NCI-H2081 (cell line): ENCODE data around the gene SCAI.

Source experiments
- DNase-seq, 2 experiments: peaks; one replicate each; lab custom pipeline; 2025; lab: John Stamatoyannopoulos, UW

SCAI gene

GRCh38 chr9:124947727-124948391, 195.5 kb downstream of the SCAI start:
- no peak for DNase-seq

DNA sequence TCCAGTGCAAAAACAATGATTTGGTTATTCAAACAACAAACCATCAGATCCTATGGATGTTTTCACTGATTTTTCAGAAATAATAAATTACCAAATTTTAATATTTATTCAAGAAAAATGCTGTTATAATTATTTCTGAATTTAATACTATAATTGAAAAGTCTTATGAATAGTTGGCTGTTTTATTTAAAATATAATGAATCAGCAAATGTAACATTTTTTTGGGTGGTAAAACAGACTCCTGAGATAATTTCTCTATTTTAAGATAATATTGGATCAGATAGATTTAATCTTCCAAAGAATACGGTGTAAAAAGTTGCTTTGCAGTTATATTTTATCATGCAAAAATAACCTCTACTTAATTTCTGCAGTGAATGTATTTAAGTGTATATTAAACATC, 197.2 kb downstream of the SCAI start:
- DNase-seq, result no peak

DNA sequence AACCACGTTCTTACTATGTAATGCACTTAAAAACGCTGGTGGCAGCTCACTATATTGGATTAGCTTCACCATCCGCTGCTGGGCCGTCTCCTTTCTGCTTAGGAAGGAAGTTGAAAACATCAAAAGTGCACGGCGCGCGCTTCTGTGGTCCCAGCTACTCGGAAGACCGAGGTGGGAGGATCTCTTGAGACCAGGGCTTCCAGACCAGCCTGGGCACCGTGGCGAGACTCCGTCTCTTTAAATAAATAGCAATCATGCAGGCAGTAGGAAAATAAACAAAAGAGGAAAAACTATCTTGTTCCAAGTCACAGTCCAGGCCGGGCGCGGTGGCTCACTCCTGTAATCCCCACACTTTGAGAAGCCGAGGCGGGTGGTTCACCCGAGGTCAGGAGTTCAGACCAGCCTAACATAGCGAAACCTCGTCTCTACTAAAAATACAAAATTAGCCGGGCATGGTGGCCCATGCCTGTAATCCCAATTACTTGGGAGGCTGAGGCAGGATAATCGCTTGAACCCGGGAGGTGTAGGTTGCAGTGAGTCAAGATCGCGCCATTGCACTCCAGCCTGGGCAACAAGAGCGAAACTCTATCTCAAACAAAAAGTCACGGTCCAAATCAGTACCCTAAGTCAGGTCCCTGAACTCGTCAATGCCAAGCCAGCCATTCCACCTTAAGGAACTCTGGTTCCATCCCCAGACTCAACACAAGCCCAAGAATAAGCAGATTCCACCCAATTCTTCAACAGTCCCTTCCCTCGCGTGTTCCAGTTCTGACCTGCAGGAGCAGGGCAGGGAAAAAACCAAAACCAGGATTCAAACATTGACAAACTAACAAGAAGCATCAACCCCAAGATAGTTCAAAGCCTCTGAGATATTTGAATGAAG, 201.4 kb downstream of the SCAI start:
- DNase-seq, result peak; percentile 7 to 47

- peak; percentile 95 to 96 for DNase-seq
These were observed 202.2 kb downstream of the SCAI start, which contains the start of gene GOLGA1 for GRCh38 chr9:124940894-124941678. Gene GOLGA1, minus strand, starts transcription at chr9:124941083. Its CDS starts 2,372 bp downstream, at chr9:124938711.

GRCh38 chr9:124940521-124940893, 202.8 kb downstream of the SCAI start:
- DNase-seq, result peak; percentile 87 to 96

DNA sequence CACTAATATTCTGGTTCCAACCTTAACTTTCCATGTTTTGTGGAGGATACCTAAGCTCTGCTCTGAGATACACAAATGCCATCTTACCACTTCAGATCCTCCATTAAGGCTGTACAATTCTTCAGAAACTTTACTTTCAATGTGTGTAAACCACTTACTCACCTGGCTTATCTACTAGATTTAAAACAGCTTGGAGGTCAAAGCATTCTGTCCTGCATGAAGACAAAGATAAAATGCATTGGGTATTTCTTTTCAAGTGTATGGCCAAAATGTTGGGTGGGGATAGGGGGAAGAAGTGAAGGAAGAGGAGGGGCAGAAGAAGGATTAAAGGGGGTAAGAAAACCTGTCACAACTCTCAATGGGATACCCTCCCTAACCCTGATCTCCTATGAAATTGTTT, 203.4 kb downstream of the SCAI start:
- DNase-seq, result no peak

- DNase-seq, result no peak
These were observed 209.0 kb downstream of the SCAI start for GRCh38 chr9:124934290-124934689.

DNA sequence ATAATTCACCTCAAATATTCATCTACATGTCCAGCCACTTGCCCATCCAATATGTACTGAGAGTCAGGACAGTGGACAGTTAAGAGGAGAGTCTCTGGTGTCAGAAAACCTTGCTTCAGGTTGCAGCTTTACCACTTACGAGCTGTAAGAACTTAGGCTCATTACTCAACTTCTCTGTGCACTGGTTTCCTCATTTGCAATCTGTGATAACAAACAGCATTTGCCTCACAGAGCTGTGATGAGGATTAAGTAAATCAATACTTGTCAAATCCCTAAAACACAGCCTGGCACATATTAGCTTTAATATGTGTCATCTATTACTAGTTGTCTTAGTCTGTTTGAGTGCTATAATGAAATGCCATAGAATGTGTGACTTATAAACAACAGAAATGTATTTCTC, 211.0 kb downstream of the SCAI start:
- no peak for DNase-seq

DNA sequence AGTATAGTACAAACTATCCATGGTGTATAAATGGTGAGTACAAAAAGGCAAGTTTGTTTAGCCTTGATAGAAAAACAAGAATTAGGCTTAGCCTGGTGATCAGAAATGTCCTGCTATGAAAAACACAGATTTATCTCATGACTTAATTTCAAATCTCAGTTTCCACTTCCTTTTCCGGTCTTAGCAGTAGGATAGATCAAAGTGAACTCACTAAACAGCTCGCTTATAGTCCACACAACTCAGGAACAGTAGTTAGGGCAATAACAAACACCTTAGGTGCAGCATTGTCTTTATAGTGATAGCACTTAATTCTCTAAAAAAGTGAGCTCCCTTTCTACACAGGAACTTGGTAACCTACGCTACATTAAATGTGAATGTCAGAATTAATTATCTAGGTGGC, 213.9 kb downstream of the SCAI start:
- no peak for DNase-seq

DNA sequence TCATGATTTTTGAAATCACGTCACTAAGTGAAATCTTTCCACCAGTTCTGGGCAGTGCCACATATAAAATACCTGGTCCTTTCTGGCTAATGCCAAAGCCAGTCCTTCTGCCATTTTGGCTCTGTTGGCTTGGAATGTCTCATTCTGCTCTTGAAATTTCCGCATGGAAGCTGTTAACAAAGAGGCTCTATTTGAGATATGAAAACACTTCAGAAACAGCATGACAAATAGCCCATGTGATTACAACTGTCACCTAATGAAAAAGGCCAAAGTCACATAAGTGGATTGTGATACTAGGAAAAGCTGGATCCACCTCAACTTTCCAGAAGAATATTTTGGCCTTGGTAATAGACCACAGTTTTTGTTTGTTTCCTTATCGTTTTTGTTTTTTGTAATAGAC, 215.2 kb downstream of the SCAI start:
- no peak for DNase-seq

DNA sequence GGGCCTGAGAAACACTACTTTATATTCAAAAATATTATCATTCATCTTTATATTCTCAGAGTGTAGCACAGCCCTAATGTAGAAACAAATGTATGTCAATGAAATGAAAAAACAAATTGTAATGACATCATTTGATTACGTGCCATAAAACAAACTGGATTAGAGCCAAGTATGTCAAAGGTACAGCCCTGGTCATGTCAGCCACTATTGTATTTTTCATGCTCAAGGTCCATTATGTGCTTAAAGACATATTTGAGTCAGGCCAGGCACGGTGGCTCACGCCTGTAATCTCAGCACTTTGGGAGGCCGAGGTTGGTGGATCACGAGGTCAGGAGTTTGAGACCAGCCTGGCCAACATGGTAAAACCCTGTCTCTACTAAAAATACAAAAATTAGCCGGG, 222.9 kb downstream of the SCAI start:
- DNase-seq, result peak in 1 of 2 experiments; percentile 12

DNA sequence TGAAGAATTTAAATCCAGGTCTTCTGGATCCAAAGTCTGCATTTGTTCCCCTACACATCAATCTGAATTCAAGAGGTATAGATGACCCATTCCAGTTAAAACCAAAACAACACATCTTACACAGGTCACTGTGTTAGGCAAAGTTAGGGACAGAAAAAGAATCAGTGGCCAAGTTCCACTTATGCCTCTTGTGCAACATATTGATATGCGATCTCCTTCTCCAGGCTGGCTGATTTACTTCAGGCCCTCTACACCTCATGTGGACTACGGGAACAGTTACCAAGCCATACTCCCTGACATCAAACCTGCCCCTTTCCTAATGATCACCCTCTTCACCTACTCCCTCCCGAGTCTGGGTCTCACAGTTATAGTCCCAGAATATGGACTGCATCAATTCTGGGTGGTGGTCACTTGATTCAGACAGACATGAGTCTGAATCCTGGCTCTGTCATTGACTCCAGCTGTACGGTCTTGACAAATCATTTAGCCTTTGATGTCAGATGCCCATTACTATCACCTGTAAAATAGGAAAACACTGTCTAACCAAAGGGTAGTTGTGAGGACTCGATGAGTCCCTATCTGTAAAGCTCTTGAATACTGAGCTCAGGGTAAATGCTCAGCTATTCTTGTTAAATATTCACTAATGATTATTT, 228.4 kb downstream of the SCAI start:
- DNase-seq, result no peak

GRCh38 chr9:124913378-124913777, 229.9 kb downstream of the SCAI start:
- DNase-seq, result no peak

- DNase-seq, result no peak
These were observed 231.6 kb downstream of the SCAI start for GRCh38 chr9:124911766-124912165.

DNA sequence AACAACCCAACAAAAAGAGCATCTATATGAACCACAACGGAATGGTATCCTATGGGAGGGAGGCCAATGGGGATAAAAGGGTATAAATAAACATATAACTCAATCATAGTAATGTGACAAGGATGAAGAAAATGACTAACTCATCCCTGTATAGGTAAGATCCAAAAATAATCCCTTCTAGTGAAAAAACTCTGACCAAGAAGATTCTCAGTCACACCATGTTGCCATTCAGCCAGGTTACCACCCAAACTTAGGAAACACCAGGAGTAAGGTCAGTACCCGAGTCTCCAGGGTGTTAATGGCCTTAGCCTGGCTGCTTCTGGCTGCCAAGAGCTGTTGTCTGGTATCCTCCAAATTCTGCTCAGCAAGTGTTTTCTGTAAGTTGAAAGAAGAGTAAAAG, 235.2 kb downstream of the SCAI start:
- no peak for DNase-seq

DNA sequence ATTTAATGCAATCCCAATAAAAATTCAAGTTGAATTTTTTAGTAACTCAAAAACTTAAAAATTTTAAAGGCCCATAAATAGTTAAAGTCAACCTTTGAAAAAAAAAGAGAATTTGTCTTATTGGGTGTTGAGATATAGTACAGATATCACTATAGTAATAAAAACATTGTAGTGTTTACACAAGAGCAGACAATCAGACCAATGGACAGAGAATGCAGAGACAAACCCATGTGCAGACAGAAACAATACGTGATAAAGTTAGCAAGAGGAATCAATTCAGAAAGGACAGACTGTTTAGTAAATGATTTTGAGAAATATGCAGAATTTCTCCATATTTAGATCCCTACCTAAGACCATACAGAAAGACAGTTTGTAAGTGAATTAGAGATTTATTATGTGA, 236.4 kb downstream of the SCAI start:
- no peak for DNase-seq

DNA sequence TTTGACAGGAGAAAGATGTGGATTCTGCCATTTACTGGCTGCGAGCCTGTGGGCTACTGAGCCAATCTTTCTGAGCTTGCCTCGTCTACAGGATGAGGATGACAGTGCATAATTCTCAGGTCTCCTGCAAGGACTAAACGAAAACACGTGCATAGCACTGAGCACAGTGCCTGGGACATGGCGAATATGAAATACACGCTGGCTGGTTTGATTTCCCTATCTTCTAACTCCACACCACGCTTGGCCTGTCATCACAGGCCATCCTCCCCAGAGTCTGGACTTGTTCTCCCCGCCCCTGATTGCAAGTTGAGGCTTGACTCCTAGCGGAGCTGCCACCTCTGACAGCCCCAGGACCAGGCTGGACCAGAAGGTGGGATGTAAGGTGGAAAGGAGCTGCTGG, 243.5 kb downstream of the SCAI start:
- no peak for DNase-seq

DNA sequence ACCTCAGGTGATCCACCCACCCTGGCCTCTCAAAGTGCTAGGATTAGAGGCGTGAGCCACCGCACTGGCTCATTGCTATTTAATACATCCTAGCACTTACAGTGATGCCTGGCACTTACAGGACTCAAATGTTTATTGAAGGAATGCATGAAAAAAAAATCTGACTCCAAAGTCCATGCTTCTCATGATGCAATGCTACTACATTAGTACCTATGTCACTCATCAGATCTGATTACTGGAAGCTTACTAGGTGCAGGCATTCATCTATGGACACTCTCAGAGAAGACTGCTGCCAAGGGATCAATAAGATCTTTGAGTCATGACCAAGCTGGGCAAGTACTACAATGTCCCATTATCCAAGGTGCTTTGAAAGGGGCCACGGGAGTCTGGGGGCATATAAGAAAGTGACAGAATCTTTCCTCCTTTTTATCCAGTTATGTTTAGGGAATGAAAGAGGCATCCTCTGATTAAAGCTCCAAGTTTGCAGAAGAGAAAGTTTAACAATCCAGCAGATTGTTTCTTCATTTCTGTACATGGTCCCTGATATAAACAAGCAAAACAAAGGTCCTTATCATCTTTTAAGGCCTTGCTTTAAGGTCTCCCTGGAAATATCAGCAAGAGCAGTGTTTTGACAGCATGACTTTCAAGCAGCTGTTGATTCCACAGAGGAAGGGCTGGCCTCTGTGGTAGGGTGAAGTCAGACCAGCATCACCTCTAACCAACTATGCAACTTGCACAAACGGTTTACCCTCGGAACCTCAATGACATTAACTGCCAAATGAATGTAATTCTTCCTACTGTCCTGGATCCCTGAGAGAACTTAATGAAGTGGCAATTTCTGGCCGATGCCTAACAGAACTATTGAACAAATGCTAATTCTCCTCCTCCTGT, 245.5 kb downstream of the SCAI start:
- no peak for DNase-seq

DNA sequence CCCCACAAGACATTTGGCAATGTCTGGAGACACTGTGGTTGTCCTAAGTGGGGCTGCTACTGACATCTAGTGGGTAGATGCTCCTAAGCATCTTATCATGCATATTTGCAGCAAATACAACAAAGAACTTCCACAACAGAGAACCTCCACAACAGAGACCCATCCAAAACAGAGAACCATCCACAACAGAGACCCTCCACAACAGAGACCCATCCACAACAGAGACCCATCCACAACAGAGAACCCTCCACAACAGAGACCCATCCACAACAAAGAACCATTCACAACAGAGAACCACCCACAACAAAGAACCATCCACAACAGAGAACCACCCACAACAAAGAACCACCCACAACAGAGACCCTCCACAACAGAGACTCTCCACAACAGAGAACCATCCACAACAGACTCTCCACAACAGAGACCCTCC, 248.6 kb downstream of the SCAI start:
- no peak for DNase-seq

- DNase-seq, result no peak
These were observed 249.1 kb downstream of the SCAI start for GRCh38 chr9:124894035-124894740.
